ENCODE results near the gene CAPN12. TPM values are rescaled to one million over a fixed set of nuclear protein-coding genes. Genes with fewer than 3 reads are reported as not detected.
"Not testable (repeated sequence)": the region's sequence is repeated elsewhere in the genome, so short reads cannot be mapped to it uniquely, and the experiment has no call there.

The CAPN12 gene, protein sequence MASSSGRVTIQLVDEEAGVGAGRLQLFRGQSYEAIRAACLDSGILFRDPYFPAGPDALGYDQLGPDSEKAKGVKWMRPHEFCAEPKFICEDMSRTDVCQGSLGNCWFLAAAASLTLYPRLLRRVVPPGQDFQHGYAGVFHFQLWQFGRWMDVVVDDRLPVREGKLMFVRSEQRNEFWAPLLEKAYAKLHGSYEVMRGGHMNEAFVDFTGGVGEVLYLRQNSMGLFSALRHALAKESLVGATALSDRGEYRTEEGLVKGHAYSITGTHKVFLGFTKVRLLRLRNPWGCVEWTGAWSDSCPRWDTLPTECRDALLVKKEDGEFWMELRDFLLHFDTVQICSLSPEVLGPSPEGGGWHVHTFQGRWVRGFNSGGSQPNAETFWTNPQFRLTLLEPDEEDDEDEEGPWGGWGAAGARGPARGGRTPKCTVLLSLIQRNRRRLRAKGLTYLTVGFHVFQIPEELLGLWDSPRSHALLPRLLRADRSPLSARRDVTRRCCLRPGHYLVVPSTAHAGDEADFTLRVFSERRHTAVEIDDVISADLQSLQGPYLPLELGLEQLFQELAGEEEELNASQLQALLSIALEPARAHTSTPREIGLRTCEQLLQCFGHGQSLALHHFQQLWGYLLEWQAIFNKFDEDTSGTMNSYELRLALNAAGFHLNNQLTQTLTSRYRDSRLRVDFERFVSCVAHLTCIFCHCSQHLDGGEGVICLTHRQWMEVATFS
- not detected in 2 replicates for total RNA-seq (2014; rRNA removed; shearing (Covaris generic))
- not detected in 2 replicates for polyA plus RNA-seq (2015; cell fraction: cytosol; rRNA removed)
- polyA plus RNA-seq (2015; cell fraction: nucleus; rRNA removed), result not detected in 2 replicates

DNA sequence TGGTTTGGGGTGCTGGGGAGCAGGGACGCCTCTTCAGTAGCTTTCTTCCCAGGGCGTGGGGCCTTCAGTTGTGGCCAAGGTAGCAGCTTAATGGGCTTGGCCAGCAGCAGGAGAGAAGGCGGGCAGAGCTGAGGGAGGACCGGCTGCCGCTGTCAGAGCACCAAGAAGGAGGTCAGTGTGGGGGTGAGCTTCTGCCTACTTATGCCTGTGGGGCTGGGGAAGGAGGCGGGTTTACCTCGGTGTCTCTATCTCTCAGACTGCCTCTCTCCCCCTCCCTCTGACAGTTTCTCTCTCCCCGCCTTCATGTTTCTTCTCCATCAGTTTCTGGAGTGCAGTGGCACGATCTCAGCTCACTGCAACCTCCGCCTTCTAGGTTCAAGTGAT lies at the start of gene CAPN12:
Gene CAPN12, minus strand, starts transcription at position 177 of the 384 bp plus-strand sequence. CDS start 309 bp downstream, outside the sequence.
- in situ Hi-C loops (cut with HindIII; ENCODE audit: low pct_unique_long_range_greater_than_20kb, low sequenced_read_pairs), result no loop called here
- DNase-seq (ENCODE audit: low read depth, low spot score), result no peak

DNA sequence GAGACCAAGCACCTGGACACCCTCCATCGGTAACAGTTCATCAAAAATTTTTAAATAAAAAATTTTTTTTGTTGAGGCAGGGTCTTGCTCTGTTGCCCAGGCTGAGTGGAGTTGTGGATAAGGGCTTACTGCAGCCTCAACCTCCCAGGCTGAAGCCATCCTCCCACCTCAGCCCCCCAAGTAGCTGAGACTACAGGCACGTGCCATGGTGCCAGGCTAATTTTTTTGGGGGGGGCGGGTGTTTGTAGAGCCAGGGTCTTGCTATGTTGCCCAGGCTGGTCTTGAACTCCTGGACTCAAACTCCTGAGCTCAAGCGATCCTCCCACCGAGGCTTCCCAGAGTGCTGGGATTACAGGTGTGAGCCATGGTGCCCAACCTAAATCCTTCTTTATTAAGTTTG lies 49.4 kb upstream of the CAPN12 start:
- no peak for DNase-seq (ENCODE audit: low read depth, low spot score)
- in situ Hi-C loops (cut with HindIII; ENCODE audit: low pct_unique_long_range_greater_than_20kb, low sequenced_read_pairs), result no loop called here

DNA sequence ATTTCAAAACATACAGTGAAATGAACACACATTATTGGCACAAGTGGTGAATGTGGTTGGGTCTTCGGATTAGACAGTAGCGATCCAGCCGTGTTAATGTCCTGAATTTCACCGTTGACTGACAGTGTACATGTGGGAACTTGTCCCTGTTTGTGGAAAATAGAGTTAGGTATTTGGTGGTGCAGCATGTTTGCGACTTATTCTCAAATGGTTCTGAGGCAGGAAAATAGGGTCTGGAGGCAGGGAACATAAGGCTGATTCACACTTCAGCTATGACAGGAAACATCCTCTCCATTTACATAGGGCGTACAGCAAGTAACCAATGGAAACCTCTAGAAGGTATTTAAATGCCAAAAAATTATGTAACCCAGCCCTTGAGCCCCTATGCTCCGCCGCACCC lies 48.9 kb upstream of the CAPN12 start:
- in situ Hi-C loops (cut with HindIII; ENCODE audit: low pct_unique_long_range_greater_than_20kb, low sequenced_read_pairs), result no loop called here
- DNase-seq (ENCODE audit: low read depth, low spot score), result no peak

DNA sequence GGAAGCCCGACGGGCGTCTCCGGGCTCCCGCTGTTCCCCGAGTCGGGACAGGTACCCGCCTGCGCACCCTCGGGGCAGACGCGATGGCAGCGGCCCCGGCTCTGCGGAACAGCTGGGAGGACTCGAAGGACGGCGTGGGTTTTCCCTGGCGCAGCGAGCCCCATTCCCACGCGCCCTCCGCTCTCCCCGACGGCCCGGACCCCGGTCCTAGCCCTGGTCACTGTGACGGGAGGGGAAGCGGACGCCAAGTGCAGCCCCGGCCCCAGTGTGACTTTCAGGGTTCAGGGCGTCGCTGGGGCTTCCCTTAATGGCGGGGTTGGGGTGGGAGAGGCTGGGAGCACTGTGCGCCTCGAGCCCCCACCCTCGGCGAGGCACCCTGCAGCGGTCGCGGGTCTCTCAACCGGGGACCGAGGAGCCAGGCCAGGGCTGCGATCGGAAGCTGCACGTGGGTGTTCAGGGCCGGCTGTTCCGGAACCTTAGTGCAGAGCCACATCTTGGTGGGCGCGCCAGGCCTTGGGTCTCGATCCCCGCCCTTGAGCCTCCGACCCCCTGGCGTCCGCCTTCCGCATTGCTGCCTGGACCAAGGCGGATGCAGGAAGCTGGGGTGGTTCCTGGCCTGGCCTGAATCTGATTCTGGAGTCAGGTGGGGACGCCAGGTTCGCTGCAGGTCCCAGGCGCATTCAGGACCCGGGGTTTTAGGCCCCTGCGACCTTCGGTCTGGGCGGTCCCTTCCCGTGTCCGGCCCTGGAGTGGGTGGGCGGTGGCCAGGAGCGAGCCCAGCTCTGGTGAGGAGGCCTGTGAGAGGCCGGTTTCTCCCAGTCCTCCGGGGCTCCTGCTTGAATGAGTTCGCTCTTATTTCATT lies 48.2 kb upstream of the CAPN12 start:
- in situ Hi-C loops (cut with HindIII; ENCODE audit: low pct_unique_long_range_greater_than_20kb, low sequenced_read_pairs), result no loop called here
- no peak for DNase-seq (ENCODE audit: low read depth, low spot score)

DNA sequence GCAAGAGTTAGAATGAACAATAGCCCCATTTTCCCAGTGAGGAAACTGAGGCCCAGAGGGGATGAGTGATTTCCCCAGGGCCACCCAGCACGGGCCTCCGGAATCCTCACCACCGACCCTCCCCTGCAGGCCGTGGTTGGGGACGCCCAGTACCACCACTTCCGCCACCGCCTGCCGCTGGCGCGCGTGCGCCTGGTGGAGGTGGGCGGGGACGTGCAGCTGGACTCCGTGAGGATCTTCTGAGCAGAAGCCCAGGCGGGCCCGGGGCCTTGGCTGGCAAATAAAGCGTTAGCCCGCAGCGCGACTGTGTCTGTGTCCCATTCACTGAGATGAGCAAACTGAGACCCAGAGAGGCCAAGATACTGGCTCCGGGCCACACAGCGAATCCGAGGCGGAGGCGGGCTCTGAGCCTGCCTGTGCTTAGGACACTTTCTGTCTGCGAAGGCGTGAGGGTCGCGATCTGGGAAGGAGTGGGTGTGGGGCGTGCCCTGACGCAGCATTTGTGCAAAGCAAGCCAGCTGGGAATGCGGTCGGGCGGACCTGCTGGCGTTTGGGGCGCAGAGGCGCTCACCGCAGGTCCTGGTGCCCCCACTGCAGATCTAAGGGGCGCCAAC lies 47.3 kb upstream of the CAPN12 start:
- in situ Hi-C loops (cut with HindIII; ENCODE audit: low pct_unique_long_range_greater_than_20kb, low sequenced_read_pairs); DNase-seq (ENCODE audit: low read depth, low spot score): not testable (repeated sequence)

DNA sequence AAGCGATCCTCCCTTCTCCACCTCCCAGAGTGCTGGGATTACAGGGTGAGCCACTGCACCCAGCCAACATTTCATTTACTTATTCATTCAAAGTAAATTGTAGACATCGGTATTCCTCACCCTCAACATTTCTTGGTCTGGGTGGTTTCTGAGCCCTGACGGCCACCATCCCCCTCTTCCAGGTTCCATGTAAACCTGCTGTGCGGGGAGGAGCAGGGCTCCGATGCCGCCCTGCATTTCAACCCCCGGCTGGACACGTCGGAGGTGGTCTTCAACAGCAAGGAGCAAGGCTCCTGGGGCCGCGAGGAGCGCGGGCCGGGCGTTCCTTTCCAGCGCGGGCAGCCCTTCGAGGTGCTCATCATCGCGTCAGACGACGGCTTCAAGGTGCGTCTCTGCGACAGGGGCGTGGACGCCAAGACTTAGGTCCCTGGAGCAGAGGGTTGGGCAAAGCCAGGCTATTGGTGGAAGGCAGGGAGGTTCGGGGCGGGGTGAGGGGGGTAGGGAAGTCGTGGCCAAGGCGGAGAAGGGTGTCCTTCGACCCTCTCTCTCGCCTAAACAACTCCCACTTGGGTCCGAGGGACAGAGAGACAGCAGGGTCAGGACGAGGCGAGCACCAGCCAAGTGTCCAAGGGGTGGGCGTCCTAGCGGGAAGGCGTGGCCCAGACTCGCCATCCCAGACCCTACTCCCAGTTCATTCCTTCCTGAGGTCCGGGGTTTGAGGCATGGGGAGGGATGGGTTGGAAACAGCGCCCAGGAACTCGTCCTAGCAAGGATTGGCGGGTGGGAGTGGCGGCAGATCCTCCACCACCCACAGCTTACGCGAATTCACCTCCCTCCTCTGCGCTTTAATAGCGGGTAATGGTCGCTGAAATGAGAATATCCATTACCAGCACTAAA lies 46.5 kb upstream of the CAPN12 start:
- DNase-seq (ENCODE audit: low read depth, low spot score); in situ Hi-C loops (cut with HindIII; ENCODE audit: low pct_unique_long_range_greater_than_20kb, low sequenced_read_pairs): not testable (repeated sequence)

DNA sequence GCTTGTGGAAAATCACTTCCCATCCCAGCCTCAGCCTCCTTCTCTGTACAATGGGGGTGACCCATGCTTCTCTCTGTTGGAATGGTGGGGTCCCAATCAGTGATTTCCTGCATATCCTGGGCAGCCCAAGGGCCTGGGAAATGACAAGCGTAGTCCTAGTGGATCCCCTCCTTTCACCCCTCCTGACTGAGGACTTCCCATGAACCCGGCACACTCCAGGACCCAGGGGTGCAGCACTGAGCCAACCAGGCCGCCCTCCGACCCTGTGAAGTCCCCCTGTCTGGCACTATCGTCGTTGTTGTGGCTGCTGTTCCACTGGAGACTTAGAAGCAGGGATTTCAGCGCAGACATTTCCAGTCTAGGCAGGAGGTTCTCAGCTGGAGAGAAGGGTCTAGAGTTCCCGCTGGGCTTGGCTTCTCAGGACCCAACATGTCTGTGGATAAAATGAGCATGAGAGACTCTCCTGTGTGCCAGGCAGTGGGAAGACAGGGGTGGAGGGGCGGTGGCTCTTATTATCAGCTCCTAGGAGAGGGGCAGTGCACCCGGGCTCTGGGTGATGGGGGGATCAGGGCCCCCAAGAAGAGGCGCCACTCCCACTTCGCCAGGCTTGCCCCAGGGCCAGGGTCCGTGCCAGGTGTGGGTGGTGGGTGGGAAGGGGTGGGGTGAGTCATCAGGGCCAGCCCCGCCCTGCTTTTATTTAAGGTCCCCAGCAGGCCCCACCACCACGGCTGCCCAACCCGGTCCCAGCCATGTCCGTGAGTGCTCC lies 44.4 kb upstream of the CAPN12 start, which contains the start of gene LGALS7B:
Gene LGALS7B, plus strand, starts transcription at position 723 of the 766 bp plus-strand sequence. Its CDS starts 27 bp downstream, at position 750.
- in situ Hi-C loops (cut with HindIII; ENCODE audit: low pct_unique_long_range_greater_than_20kb, low sequenced_read_pairs), result no loop called here
- DNase-seq (ENCODE audit: low read depth, low spot score), result no peak

DNA sequence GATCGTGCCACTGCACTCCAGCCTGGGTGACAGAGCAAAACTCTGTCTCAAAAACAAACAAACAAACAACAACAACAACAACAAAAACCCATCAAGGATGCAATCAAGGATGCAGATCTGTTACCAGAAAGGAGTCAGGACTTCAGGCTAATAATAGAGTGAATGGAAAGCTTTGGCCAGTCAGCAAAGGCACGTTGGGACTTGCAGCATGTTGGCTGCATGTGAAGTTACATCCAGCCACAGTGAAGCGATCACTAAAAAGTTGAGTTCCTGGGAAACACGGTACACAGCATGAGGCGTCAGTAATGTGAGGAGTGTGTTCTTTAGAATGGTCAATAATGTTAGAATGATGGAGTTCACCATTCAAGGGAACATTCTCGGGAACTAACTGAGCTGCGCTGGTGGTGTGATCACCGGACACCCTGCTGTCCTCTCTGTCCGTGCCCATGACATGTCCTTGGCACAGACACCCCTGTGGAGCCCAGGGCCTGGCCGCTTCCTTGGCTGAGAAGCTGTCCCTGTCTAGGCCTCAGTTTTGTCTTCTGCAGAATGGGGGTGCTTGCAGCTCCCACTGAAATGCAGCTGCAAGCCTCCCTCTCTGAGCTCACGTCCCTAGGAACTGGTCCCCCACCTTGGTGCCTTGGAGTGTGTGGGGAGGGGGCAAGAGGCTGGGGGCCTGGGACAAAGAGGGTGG lies 42.4 kb upstream of the CAPN12 start:
- in situ Hi-C loops (cut with HindIII; ENCODE audit: low pct_unique_long_range_greater_than_20kb, low sequenced_read_pairs), result no loop called here
- DNase-seq (ENCODE audit: low read depth, low spot score), result no peak

DNA sequence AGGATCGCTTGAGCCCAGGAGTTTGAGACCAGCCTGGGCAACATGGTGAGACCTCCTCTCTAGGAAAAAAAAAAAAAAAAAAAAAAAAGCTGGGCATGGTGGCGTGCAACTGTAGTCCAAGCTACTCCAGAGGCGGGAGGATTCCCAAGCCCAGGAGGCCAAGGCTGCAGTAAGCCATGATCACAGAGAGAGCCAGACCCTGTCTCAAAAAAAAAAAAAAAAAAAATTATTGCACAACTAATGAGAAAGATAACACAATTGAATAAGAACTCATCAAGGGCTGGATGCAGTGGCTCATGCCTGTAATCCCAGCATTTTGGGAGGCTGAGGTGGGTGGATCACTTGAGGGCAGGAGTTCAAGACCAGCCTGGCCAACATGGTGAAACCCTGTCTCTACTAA lies 41.8 kb upstream of the CAPN12 start:
- in situ Hi-C loops (cut with HindIII; ENCODE audit: low pct_unique_long_range_greater_than_20kb, low sequenced_read_pairs); DNase-seq (ENCODE audit: low read depth, low spot score): not testable (repeated sequence)

DNA sequence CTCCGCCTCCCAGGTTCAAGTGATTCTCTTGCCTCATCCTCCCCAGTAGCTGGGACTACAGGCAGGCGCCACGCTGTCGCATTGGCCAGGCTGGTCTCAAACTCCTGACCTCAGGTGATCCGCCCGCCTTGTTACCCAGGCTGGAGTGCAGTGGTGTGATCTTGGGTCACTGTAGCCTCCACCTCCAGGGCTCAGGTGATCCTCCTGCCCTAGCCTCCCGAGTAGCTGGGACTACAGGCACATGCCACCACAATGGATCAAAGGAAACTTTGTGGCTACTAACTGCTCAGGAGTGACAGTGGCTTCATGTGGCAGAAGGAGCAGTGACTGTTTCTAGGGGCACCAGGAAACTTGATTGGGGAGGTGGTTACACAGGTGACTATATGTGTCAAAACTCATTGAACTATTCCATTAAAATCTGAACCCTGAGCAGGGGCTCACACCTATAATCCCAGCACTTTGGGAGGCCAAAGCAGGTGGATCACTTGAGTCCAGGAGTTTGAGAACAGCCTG lies 41.0 kb upstream of the CAPN12 start:
- in situ Hi-C loops (cut with HindIII; ENCODE audit: low pct_unique_long_range_greater_than_20kb, low sequenced_read_pairs), result no loop called here
- no peak for DNase-seq (ENCODE audit: low read depth, low spot score)

DNA sequence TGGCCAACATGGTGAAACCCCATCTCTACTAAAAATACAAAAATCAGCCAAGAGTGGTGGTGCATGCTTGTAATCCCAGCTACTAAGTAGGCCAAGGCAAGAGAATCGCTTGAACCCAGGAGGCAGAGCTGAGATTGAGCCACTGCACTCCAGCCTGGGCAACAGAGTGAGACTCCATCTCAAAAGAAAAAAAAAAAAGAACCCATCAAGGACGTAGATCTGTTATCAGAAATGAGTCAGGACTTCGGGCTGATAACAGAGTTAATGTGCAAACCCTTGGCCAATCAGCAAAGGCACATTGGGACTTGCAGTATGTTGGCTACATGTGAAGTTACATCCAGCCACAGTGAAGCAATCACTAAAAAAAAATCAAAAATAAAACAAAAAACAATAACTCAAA lies 40.0 kb upstream of the CAPN12 start:
- DNase-seq (ENCODE audit: low read depth, low spot score), result no peak
- in situ Hi-C loops (cut with HindIII; ENCODE audit: low pct_unique_long_range_greater_than_20kb, low sequenced_read_pairs), result no loop called here

DNA sequence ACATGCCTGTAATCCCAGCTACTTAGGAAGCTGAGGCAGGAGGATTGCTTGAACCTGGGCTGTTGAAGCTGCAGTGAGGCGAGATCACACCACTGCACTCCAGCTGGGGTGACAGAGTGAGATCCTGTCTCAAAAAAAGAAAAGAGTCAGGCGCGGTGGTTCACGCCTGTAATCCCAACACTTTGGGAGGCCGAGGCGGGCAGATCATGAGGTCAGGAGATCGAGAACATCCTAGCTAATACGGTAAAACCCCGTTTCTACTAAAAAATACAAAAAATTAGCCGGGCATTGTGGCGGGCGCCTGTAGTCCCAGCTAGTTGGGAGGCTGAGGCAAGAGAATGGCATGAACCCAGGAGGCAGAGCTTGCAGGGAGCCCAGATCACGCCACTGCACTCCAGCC lies 37.9 kb upstream of the CAPN12 start:
- DNase-seq (ENCODE audit: low read depth, low spot score); in situ Hi-C loops (cut with HindIII; ENCODE audit: low pct_unique_long_range_greater_than_20kb, low sequenced_read_pairs): not testable (repeated sequence)

DNA sequence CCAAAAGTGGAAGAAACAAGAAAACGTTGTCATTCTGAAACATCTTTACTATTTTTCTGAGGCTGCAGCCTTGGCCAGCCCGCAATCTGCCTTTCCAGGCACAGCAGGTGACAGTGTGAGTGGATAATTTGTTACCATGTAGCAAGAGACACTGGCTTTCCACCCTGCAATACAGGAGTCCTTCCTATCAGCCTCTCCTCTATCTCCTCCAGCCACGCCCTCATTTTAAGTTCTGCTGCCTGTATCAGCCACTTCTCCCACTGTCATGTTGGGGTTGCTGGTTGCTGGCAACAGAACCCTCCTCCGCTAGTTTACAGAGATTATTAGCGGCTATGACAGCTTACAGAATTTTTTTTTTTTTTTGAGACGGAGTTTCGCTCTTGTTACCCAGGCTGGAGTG lies 36.8 kb upstream of the CAPN12 start:
- no peak for DNase-seq (ENCODE audit: low read depth, low spot score)
- in situ Hi-C loops (cut with HindIII; ENCODE audit: low pct_unique_long_range_greater_than_20kb, low sequenced_read_pairs), result no loop called here

DNA sequence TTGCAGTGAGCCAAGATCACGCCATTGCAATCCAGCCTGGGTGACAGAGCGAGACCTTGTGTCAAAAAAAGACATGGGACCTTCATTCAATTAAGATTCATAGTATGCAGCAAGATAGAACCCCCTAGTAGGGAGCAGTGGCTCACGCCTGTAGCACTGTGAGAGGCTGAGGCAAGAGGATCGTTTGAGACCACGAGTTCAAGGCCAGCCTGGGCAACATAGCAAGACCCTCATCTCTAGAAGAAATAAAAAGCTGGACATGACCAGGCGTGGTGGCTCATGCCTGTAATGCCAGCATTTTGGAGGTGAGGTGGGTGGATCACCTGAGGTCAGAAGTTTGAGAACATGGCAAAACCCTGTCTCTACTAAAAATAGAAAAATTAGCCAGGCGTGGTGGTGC lies 36.2 kb upstream of the CAPN12 start:
- DNase-seq (ENCODE audit: low read depth, low spot score), result no peak
- in situ Hi-C loops (cut with HindIII; ENCODE audit: low pct_unique_long_range_greater_than_20kb, low sequenced_read_pairs), result no loop called here

DNA sequence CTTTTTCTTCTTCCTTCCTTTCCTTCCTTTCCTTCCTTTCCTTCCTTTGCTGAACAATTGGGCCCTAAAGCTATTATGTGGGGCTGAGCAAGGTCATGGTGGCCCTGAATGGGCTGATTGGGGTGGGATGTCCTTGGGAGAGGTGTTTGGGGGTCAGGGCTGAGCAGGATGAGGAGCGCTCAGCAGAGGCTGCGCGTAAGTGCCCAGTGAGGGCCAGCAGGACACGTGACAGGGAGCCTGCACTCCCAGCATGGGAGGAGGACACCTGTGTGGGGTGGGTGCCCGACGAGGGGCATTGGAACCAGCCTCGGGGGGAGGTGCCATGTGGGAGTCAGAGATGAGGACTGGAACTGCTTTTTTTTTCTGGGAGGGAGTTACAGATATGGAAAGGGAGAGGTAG lies 34.5 kb upstream of the CAPN12 start:
- in situ Hi-C loops (cut with HindIII; ENCODE audit: low pct_unique_long_range_greater_than_20kb, low sequenced_read_pairs), result no loop called here
- DNase-seq (ENCODE audit: low read depth, low spot score), result no peak

Data from SK-MEL-5 (cell line).